K562 (cell line): ENCODE results near the gene PRIM1. TPM values are rescaled to one million over a fixed set of nuclear protein-coding genes. Genes with fewer than 3 reads are reported as not detected.
A peak's percentile ranks its signal among the peaks of the same experiment; 100 is the strongest.

Source experiments
- CC2D1A ChIP-seq: fragments of 450-650 bp; IDR thresholded peaks from 2 replicates; pipeline ENCODE4 v1.6.1; 2017; ENCODE audit warnings: mild to moderate bottlenecking
- CUX1 ChIP-seq: fragments of 200-800 bp; sonication (Bioruptor generic); IDR thresholded peaks from 2 replicates; pipeline ENCODE4 v1.6.1; 2016; ENCODE audit warnings: missing genetic modification characterization, missing compliant biosample characterization
- EHMT2 ChIP-seq: fragments of 450-650 bp; IDR thresholded peaks from 2 replicates; pipeline ENCODE4 v1.6.1; 2018; ENCODE audit warnings: antibody characterized with exemption
- MGA ChIP-seq: fragments of 450-650 bp; IDR thresholded peaks from 2 replicates; pipeline ENCODE4 v1.6.1; 2016; ENCODE audit warnings: mild to moderate bottlenecking, moderate library complexity
- MIER1 ChIP-seq: fragments of 450-650 bp; IDR thresholded peaks from 2 replicates; pipeline ENCODE4 v1.6.1; 2016; ENCODE audit warnings: antibody characterized with exemption, mild to moderate bottlenecking, low read depth
- TAL1 ChIP-seq: fragments of 450-650 bp; IDR thresholded peaks from 2 replicates; pipeline ENCODE4 v1.6.1; 2016; ENCODE audit warnings: mild to moderate bottlenecking
- VEZF1 ChIP-seq: fragments of 200-800 bp; sonication (Bioruptor generic); IDR thresholded peaks from 2 replicates; pipeline ENCODE4 v1.6.1; 2017; ENCODE audit warnings: missing genetic modification characterization, missing compliant biosample characterization
- WHSC1 ChIP-seq: IDR thresholded peaks from one replicate; pipeline ENCODE4 v1.6.1; 2012; ENCODE audit warnings: low read length, control low read depth, inconsistent platforms
- ZKSCAN3 ChIP-seq: fragments of 250-450 bp; sonication (Bioruptor Pico); IDR thresholded peaks from 2 replicates; pipeline ENCODE4 v1.4.0; 2020
- ZNF79 ChIP-seq: fragments of 250-450 bp; sonication (Bioruptor Pico); IDR thresholded peaks from 2 replicates; pipeline ENCODE4 v1.4.0; 2020; ENCODE audit warnings: low read depth, mild to moderate bottlenecking, moderate library complexity
- polyA plus RNA-seq, 8 experiments: library from polyadenylated mRNA; depleted of rRNA in 4 of 8; stranded (reverse) in 5 of 8; unstranded in 3 of 8; fragments of >200 nt; fragmentation: Nextera tagmentation in 2 of 8; fragmentation: Illumina TruSeq in 1 of 8; extraction: Ambion mirVana in 2 of 8; extraction: Trizol in 1 of 8; gene quantifications; 2 replicates each; pipeline versions ENCODE4 v1.2.1 to v1.2.3, GENCODE V29; 2011 to 2014; ENCODE audit warnings: inconsistent platforms in 1 of 8, missing spikeins in 1 of 8
- total RNA-seq, 7 experiments: library from RNA; depleted of rRNA in 6 of 7; stranded (reverse); fragments of >200 nt in 6 of 7; fragmentation: Illumina TruSeq in 2 of 7; extraction: Trizol in 2 of 7; gene quantifications; 2 replicates each; pipeline versions ENCODE4 v1.2.1 to v1.2.3, GENCODE V29; 2011 to 2021; ENCODE audit warnings: low replicate concordance in 1 of 7

Gene PRIM1
- total and polyA plus RNA-seq, 9 of the 15 experiments (the other 6 are each of a cell fraction or from before 2014, with no cell fraction given): 67.2 to 179 (median 140) TPM

DNA sequence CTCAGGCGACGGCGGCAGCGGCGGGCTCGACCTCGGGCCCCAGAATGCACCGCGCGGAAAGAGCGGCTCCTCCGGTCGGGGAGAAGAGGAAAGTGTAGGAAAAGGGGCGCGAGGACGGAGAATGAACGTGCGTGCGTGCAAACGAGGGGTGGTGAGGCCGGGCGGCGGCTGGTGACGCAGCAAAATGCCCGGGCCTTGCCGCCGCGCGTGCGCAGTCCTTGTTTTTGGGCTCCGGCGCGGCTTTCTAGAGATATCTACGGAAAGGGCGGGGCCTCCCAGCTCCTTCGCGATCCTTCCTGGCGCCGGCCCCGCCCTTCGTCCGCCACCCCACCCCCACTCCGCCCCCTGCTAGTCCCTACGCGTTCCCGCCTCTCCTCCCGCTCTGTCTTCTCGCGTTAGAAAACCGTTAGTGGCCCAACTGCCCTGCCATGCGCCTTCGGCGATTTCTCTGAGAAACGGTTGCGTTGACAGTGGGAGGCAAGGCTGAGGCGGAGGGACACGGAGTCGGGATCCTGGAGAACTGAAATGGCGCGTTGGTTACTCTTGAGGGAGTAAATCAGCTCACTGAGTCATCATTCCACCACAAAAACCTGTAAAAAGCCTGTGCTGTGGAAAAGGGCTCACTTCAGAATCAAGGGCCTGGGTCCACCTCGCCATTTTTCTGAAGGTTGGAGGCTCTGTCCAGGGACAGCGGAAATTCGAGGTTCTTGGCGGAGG is 63.8 kb downstream of the PRIM1 start, which contains the start of gene PTGES3 (continued):
- TF ChIP-seq CUX1 (CRISPR knock-in tag): 0 out of 2 replicates have a peak, but pooled peaks have one; percentile 59
- TF ChIP-seq ZNF79 (CRISPR knock-in tag): no peak
- no peak for TF ChIP-seq WHSC1
- TF ChIP-seq TAL1: peak; percentile 20; the same call in 1 of the 2 replicates
- TF ChIP-seq ZKSCAN3 (CRISPR knock-in tag): no peak
- TF ChIP-seq VEZF1 (CRISPR knock-in tag): peak; percentile 79
- TF ChIP-seq CC2D1A: peak; percentile 87
- peak; percentile 96 for TF ChIP-seq MGA
- TF ChIP-seq MIER1: no peak
- peak; percentile 77 for TF ChIP-seq EHMT2
